ENCODE results near the gene ATG5.
A peak's percentile ranks its signal among the peaks of the same experiment; 100 is the strongest.

ATG5 gene

DNA sequence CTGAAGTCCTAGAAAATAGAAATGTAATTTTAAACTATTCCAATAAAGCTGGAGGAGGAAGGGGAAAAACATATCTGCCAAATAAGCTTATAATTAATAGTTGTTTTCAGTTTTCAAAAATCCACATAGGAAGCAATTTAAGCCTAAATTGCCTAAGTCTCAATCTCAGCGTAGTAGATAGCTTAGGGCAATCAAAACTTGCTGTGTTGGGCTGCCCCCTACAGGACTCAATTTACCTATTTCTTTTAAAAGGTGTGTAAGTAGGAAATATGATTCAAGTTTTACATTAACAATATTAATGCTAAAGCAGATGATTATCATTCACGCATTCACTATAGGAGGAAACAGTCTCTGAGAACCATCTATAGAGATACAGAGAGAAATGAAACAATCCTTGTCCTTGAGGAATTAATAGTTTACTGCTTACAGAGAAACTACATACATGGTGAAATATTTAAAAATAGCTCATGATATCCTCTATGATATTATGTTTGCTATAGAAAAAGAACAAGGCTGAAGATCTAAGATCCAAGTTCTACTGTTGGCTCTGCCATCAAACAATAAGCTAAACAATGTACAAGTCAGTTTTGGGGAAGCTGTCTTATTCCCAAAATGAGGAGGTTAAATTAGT is 102.1 kb downstream of the ATG5 start:
- DNase-seq, result peak in 19 of 51 donors; percentile 1 to 48 (median 18)

- DNase-seq, result no peak
These were observed 105.1 kb downstream of the ATG5 start for GRCh38 chr6:106220485-106220884.

- DNase-seq, result no peak
These were observed 109.0 kb downstream of the ATG5 start for GRCh38 chr6:106216527-106216926.

- DNase-seq, result no peak
These were observed 110.0 kb downstream of the ATG5 start for GRCh38 chr6:106215608-106216007.

GRCh38 chr6:106214531-106214930 is 111.0 kb downstream of the ATG5 start:
- DNase-seq, result no peak

- no peak for DNase-seq
These were observed 111.8 kb downstream of the ATG5 start for GRCh38 chr6:106213660-106214289.

DNA sequence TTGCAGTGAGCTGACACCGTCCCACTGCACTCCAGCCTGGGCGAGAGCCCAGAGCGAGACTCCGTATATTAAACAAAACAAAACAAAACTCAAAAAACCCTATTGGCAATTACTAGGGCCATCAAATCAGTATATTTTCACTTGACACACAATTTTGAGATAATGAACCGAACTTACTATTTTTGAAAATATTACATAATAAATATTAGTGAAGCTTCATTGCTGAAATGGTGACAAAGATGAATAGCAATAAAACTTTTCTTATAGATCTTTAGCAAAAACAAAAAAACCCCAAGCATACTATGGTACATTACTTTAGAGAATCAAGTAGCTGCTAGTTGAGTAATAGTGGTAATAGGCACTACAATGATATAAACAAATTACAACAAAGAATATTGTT is 113.0 kb downstream of the ATG5 start:
- no peak for DNase-seq

DNA sequence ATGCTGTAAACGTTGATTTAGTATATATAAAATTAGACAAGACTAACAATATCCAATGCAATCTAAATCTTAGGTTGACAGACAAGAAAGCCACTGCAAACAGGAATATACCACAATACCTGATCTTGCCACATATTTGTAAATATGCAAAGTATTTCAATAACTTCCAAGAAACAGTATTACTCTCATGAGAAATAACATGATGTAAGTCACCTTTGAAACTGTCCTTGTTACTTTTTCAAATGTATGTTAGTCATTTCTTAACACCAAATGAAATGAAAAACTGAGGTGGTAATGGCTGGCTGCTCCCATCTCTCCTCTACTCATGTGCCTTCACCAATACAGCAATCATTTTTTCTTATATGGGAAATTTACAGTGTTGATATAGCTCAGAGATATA is 118.7 kb downstream of the ATG5 start:
- DNase-seq, result no peak

- no peak for DNase-seq
These were observed 120.6 kb downstream of the ATG5 start for GRCh38 chr6:106204961-106205360.

DNA sequence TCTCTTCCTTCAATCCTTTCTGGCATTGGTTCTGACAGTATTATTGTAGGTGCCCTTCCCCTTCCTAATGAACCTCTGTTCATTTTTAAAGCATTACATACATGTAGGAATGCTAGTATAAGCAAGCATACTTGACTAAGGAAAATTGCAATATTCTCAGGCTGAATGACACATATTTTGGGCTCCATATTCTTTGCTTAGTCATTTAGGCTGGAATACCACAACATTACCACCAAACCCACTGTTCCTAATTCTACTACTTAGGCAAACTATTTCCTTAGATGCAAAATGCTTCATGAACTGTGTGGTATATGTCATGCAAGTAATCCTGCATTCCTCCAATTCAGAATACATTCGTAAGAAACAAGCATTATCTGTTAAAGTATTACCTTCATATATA is 125.6 kb downstream of the ATG5 start:
- no peak for DNase-seq

- DNase-seq, result no peak
These were observed 126.2 kb downstream of the ATG5 start for GRCh38 chr6:106199331-106199730.

GRCh38 chr6:106197441-106197840 is 128.1 kb downstream of the ATG5 start:
- no peak for DNase-seq

- no peak for DNase-seq
These were observed 130.3 kb downstream of the ATG5 start for GRCh38 chr6:106194949-106195921.

GRCh38 chr6:106192824-106193223 is 132.7 kb downstream of the ATG5 start:
- DNase-seq, result no peak

GRCh38 chr6:106188104-106188794 is 137.3 kb downstream of the ATG5 start:
- no peak for DNase-seq

DNA sequence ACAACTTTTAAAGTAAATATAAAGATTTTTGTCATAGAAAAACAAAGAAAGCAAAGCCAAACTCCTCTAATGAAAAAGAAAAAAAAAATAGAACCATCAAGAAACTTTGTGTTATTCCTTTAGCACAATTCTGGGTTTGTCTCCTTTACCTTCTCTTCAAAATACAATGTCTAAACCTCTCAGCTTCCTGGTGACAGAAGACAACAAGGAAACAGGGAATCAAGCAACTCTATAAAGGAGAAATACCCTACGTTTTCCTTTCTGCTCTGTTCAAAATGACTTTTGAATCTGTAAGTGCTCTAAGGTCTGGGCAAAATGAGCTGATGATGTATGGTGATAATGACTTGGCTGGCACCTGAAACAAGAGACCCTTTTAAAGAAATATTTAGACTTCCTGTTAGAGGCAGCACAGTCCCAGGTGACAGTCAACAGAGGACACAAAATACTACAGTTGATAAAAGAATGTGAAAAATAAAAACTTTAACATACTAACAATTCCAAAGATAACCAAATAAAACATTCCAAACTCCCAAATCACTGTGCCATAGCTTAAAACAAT is 138.1 kb downstream of the ATG5 start:
- no peak for DNase-seq

- DNase-seq, result no peak
These were observed 138.8 kb downstream of the ATG5 start for GRCh38 chr6:106186714-106187113.

- no peak for DNase-seq
These were observed 139.4 kb downstream of the ATG5 start for GRCh38 chr6:106186172-106186571.

- no peak for DNase-seq
These were observed 139.9 kb downstream of the ATG5 start for GRCh38 chr6:106185615-106186014.

DNA sequence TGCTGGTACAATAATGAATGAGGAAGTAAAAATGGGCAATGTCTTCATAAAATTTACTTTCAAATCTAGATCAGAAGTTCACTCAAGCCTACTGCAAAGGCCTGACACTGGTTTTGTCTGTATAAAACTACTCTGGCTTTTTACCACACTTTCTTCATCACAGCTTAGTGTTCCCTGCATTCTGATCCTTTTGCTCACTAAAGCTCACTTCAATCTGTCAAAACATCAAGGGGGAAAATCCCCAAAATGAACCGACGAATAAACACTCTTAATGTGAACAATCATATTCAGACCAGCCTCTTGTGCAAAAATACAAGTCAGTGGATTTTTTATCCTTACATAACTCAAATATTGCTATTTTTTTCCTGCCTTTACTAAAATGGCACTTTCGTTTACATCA is 140.9 kb downstream of the ATG5 start:
- DNase-seq, result no peak

- no peak for DNase-seq
These were observed 142.1 kb downstream of the ATG5 start for GRCh38 chr6:106183430-106183829.
